ENCODE results near the gene KAT2B.
A peak's percentile ranks its signal among the peaks of the same experiment; 100 is the strongest.
"Not testable (repeated sequence)": the region's sequence is repeated elsewhere in the genome, so short reads cannot be mapped to it uniquely, and the experiment has no call there.

The KAT2B gene

DNA sequence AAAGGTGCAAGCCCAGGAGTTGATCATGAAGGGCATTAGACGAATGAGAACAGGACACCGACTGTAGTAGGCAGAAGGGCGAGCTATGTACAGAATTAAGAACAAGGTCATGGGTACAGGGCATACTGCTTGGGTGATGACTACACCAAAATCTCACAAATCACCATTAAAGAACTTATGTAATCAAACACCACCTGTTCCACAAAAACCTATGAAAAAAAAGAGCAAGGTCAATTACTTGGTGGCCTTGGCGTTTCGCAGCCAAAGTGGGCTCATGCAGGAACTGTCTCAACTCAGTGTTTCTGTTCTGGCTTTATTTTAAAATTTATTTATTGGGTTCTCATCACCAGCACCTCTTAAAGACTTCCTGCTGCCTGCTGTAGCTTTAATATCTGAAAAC lies 2.1 kb downstream of the KAT2B start:
- DNase-seq = no peak

DNA sequence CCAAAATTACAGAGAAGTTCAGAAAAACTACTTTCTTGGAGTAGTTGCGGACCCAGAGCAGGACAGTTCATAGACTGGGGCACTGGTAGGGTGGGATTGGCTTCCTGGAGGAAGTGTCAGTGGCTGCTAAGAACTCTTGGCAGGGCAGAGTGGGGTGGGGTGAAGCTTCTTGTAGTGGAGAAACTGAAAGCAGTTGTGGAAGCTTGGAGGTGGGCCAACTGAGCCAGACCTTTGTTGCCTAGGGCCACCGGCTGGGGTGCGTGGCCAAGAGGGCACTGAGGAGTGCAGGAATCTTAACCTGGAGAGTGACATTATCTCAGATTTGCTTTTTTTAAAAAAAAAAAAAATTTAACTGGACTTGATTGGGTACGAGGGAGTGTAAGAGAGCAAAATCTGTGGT lies 3.1 kb downstream of the KAT2B start:
- no peak for DNase-seq

DNA sequence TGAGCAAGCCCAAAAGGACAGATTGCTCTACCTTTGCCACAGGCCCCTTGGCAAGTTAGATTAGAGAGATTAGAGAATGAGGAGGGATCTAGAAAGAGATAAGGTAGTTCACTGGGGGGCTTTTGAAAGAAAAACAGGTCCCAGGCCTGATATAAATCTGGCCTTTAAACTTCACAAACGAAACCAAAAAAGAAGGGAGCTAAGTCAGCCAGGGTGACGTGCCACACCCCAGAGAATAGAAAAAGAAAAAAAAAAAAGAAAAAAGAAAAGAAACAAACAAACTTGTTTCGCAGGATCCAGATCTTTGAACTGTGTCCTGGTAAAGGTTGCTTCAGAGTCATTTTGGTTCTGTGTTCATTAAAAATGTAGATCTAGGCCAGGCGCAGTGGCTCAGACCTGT lies 3.6 kb downstream of the KAT2B start:
- no peak for DNase-seq

DNA sequence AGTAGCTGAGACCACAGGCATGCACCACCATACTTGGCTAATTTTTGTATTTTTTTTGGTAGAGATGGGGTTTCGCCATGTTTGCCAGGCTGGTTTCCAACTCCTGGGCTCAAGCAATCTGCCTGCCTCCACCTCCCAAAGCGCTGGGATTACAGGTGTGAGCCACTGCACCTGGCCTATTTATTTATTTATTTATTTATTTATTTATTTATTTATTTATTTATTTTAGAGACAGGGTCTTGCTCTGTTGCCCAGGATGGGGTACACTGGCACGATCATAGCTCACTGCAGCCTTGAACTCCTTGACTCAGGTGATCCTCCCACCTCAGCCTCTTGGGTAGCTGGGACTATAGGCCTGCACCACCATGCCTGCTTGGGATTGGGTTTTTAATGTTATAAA lies 4.9 kb downstream of the KAT2B start:
- DNase-seq = not testable (repeated sequence)

DNA sequence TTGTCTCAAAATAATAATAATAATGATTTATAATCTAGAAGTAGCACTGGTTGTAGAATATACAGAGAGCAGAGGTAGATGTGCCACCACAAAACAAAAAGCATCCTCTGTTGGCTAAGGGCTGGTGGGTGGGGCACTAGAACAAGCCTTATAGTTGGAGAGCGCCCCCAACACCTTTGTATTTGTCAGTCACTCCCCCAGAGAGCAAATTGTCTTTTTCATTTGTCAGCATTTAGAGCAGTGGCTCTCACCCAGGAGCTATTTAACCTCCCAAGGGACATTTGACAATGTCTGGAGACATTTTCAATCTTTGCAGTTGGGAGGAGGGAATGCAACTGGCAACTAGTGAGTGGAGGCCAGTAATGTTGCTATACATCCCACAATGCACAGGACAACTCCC lies 6.3 kb downstream of the KAT2B start:
- DNase-seq = no peak

DNA sequence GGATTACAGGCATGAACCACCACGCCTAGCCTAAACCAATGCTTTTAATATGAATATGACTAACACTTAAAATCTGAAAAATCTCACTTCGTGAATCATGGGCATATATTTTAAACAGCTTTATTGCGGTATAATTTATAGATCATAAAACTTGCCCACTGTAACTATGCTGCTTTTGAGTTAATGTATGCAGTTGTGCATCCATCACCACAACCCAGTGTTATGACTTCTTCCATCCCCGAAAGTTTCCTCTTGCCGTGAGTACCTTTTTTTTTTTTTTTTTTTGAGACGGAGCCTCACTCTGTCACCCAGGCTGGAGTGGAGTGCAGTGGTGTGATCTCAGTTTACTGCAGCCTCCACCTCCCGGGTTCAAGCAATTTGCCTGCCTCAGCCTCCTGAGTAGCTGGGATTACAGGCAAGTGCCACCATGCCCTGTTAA lies 7.1 kb downstream of the KAT2B start:
- DNase-seq = no peak

DNA sequence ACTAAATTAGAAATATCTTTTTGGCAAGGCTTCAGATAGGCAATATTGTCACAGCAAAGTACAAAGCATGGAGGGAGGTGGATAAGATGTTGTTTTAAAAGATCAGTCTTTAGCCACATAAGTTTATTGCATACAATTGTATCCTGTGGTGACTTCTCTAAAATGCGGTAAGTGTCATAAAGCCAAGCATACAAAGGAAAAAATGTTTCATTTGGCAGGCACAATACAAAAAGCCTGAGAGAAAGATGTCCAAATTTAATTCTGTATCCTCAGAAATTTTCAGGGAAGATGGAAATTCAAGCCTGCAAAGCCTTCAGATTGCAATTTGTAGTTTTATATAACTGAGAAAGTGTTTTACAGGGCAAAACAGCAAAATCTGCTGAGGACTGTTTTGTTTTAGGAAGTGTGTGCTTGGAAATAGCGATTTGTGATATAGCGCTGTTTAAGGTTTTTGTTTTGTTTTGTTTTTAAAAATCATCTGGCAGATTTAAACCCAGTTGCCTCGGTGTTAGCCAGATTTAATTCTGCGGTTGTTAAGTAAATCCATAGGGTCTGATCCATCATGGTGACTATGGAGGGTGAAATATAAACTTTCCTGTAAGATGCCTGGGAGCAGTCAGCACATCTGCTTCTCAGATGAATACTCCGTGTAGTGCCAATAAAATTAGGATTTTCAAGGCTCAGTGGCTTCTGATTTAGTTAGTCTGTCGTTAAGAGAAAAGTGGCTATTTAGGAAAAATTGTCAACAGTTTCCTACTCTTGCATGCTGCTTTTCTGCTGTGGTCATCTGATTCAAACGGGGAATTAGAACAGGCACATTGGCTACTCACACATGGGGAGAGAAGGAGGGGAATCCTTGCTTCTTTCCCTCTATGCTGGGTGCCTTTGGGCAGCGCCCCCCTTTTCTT lies 8.0 kb downstream of the KAT2B start:
- no peak for DNase-seq

DNA sequence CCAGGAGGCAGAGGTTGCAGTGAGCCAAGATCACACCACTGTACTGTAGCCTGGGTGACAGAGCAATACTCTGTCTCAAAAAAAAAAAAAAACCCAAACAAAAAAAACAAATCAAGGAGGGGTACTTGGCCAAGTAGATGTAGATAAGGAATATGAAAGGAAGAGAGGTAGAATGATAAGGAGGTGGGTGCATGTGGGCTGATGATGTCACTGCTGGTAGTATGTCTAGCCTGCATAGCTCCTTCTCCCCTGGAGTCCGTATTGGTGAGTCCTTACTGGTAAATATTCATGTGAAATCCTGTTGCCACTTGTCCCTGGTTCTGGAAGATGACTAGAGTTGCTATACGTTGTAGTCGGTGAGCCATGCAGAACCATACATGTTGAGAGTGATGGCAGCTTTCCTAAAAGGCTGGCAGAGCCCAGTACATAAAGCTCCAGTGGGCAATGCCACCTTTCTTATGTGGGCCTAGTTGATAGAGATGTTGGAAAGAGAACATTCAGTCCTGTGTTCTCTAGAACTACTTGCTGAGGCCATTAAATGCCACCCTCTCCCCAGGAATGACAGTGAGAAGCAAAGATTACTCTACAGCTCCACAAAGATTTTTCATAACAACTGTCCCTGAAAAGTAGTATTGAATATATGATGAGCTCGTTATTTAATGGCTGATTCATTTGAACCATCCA lies 11.0 kb downstream of the KAT2B start:
- DNase-seq = no peak

DNA sequence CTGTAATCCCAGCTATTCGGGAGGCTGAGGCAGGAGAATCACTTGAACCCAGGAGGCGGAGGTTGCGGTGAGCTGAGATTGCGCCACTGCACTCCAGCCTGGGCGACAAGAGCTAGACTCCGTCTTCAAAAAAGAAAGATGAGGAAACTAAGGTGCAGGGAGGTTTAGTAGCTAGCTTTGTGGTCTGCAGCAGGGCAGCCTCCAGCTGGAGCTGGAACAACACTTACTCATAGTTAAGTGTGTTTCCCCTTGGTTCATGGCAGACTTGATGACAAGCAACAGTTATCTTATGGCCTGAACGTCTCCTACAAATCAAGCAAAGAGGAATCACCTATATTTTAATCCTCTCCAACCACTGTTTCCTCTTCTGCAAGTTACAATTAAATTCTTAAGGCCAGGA lies 12.6 kb downstream of the KAT2B start:
- no peak for DNase-seq

DNA sequence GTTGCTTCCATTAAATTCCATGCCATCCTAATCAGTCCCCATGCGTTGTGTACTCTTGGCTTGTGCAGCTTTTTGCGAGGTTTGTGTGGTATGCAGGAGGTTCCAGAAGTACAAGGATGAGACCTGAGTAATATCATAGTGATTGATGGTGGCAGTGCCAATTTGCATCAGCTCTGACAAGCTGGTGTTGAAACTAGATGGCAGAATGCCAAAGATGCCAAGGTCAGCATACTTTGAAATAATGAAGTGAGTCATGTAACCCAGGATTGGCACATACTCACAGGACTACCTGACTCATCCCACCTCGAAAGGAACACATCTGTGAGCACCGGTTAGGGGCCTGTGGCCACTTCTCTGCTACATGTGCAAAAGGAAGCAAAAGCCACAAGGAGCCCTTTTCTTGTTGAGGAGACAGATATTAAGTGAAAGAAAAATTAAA lies 14.3 kb downstream of the KAT2B start:
- peak; percentile 26 for DNase-seq

DNA sequence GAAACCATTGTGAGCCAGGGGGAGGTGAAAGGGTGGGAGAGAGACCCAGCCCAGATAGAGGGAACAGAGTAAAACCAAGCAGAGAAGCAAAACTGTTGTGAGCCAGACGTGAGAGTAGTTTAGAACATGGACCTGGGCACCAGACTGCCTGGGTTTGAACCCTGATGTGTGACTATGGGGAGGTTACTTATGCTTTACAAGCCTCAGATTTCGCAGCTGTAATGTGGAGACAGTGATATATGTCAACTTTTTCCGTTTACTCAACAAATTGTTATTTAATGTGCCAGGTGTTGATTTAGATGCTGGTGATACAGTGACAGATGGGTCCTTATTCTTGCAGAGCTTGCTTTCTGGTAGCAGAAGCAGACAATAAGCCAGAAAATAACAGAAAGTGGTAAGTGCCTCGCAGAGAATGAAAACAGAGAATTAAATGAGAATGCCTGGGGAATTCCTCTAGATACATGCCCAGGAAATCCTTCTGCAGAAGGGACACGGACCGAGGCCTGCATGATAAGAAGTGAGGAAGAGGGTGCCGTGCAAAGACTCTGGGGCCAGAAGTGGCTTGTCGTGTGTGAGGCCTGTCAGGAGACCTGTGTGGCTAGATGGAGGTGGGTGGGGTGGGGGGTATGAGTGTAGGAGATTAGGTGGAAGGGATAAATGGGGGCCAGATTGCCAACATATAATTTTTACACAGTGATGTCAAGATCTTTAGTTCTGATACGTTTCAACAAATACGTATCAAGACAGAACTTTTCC lies 15.0 kb downstream of the KAT2B start:
- no peak for DNase-seq

DNA sequence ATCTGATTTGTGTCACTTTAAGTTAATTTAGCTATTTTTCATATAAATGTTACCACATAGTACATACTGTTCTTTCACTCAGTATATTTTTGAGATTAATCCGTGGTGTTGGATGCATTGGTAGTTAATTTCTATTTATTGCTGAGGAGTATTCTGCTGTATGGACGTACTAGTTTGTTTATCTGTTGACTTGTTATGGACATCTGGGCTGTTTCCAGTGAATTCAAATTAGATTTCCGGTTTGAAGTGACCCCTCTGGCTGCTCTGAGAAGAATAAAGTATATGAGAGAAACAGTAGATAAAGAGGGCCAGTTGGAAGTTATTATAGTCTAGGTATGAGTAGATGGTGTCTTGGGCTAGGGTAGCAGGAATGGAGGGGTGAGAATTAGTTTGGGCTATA lies 15.6 kb downstream of the KAT2B start:
- DNase-seq = no peak

DNA sequence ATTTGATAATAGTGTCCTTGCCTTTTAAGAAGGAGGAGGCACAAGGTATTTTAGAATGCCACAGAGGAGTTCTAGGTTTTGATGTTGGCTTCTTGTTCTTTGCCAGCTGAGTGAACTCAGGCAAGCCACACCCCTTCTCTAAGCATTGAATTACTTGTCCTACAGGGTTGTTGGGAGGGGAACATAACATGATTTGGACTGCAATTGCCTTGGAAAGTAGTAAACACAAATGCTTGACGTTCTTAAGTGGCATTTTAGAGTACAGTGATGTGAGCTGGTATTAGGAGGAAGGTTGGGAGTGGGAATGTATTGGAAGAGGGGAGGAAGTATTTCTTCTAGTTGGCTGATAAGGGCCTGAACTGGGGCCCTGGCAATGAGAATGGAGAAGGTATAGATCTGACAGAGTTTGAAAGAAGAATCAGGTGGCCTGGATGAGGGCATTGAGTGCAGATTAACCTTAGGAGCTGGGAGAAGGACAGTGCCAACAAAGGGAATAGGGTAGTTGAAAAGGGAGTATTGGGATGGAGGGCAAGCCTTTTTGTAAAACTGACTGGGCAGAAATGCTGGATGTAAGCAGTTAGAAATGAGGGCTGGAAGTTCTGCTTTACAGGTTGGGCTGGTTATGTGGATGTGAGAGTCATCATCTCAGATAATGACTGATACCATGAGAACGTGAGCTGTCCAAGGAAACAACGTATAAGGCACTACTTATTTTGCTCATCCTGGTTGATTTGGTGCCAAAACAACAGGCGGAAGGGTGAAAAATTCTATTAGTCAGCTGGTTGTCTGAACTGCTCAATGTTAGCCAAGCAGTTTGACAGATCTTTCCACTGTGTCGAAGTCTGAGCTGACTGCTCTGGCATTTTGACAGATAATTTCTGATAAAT lies 16.7 kb downstream of the KAT2B start:
- no peak for DNase-seq

DNA sequence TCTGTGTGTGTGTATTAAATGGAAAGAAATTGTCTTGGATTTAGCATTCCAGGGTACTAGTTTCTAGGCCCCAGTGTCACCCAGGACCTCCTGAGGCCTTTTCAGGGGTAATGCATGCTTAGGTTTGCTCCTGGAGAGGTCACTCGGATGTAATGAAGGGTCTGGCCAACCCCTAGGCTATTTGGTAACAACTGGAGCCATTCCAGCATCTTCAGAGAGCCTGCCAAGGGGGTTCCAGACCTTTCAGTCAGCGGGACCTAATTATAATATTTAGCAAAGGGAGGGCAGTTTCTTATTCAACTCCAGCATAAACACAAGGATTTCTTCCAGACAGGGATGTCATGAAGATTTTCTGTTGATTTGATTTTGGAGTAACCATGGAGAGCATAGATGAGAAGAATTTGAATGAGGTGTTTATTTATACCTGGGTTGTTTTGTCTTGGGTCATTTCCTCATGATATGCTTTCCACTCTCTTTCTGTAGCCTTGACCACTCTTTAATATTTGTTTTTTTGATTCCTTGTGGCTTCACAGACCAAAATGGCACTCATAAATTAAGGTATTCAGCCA lies 17.4 kb downstream of the KAT2B start:
- no peak for DNase-seq

DNA sequence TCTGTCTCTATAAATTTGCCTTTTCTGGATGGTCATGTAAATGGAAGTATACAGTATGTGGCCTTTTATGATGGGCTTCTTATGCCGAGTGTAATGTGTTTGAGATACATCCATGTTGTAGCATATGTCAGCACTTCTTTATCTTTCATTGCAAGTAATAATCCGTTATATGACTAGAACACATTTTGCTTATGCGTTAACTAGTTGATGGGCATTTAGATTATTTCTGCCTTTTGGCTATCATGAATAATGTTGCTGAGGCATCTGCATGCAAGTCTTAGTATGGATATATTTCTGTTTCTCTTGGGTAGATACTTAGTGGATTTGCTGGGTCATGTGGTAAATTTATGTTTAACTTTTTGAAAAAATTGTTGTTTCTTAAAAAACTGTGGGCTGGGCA lies 19.7 kb downstream of the KAT2B start:
- DNase-seq = no peak

DNA sequence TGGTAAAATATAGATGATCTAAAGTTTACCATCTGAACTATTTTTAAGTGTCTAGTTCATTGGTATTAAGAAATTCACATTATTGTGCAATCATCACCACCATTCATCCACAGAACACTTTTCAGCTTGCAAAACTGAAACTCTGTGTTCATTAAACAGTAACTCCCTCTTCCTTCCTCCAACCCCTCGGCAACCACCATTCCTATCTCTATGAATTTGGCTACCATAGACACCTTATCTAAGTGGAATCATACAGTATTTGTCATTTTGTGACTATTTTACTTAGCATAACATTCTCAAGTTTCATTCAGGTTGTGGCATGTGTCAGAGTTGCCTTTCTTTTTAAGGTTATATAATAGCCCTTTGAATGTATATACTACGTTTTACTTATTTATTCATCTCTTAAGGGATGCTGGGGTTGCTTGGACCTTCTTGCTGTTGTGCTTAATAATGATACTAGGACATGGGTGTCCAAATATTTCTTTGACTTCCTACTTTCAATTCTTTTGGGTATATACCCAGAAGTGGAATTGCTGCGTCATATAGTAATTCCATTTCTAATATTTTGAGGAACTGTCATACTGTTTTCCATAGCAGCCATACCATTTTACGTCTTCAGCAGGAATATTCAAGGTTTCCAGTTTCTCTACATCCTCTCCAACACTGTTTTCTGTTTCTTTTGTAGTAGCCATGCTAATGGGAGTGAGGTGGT lies 20.9 kb downstream of the KAT2B start:
- no peak for DNase-seq

DNA sequence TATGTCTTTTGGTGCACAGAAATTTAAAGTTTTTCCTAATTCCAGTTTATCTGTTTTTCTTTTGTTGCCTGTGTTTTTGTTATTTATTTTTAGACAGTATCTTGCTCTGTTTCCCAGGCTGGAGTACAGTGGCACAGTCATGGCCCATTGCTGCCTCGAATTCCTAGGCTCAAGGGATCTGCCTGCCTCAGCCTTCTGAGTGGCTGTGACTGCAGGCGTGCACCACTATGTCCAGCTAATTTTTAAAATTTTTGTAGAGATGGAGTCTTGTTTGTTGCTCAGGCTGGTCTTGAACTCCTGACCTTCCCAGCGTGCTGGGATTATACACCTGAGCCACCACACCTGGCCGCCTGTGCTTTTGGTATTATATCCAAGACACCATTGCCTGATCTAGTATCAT lies 22.8 kb downstream of the KAT2B start:
- no peak for DNase-seq

DNA sequence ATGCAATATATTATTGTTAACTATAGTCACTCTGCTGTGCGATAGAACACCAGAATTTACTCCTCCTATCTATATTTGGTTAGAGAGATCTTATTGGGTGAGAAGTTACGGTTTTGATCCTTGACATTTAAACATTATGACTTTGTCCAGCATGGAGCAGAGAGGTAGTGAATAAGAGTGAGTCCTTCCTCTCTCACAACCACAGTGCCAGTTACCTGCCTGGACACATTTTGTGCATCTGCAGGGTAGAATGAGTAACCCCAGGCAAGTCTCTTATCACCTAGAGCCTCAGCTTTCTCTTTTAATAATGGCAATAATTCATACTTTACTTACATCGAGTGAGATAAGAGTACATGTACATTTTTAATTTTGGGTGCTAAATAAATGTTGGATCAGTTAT lies 24.1 kb downstream of the KAT2B start:
- DNase-seq = no peak

DNA sequence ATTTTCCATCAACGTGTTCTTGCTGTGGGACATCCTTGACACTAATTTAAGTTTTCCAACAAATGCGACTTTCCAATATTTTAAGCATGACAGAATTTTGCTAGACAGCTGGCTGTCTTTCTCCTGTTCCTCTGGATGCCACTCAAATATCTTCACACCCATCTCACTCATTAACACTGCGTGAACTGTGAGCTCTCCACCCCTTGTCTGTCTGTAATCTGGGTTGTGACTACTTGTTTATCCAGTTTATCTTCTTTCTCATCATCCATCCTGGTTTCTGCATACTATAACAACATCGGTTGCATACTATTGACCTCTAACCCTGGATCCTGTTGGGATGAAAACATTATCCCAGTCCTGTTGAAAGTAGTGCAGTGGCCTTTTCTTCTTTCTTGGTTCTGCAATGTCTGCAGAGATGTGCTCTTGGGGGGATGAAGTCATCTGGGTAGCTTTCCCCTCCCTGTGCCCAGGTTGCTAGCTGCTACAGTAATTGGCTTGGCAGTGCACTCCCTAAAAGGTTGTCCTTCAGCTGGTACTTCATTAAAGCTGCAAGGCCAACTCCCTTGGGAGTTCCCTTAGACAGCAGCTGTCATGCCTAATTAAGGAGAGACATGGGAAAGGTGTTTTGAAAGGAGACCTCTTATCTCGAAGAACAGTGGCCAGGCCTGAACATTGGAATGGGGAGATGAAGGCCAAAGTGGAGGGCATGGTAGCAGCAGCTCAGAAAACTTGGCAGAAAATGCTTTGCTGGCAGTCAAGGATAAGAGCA lies 24.7 kb downstream of the KAT2B start:
- no peak for DNase-seq

DNA sequence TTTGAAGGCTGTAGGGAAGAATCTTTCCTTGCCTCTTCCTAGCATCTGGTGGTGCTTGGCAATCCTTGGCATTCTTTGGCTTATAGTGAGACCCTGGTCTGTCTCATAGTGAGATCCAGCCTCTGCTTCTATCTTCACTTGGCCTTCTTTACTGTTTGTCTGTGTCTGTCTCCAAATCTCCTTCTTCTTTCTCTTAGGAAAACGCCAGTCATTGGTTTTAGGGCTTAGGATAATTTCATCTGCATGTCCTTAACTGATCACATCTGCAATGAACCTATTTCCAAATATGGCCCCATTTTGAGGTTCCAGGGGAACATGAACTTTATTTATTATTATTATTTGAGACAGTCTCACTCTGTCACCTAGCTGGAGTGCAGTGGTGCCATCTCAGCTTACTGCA lies 25.8 kb downstream of the KAT2B start:
- DNase-seq = no peak
